ENCODE data around the gene GTF3C6.

- no peak for TF ChIP-seq ZNF274 (IDR thresholded peaks at IDR 0.05; ENCODE audit: low read length)
- TF ChIP-seq ZNF274 (tag by site-specific recombination; IDR thresholded peaks at IDR 0.05; ENCODE audit: borderline replicate concordance): no peak
- no peak for TF ChIP-seq CTCF (tag by site-specific recombination; IDR thresholded peaks at IDR 0.05)
- no peak for TF ChIP-seq ZSCAN23 (tag by site-specific recombination; IDR thresholded peaks at IDR 0.05)
- TF ChIP-seq ELK4 (IDR thresholded peaks at IDR 0.05; ENCODE audit: borderline replicate concordance, low read depth, low read length): no peak
- no peak for TF ChIP-seq ZNF549 (tag by site-specific recombination; IDR thresholded peaks at IDR 0.05)
- TF ChIP-seq ZNF501 (tag by site-specific recombination; IDR thresholded peaks at IDR 0.05): no peak
These were observed 13.0 kb downstream of the GTF3C6 start for GRCh38 chr6:110971468-110971867.
